ENCODE data around the gene UBD. TPM values are rescaled to one million over a fixed set of nuclear protein-coding genes. Genes with fewer than 3 reads are reported as not detected.

The UBD gene
- total RNA-seq, 1 experiment from 2014 or later: not detected

- ATAC-seq: no peak
- no peak overlapping the region for H3K9ac ChIP-seq (ENCODE audit: low read length)
- H3K4me2 ChIP-seq (ENCODE audit: low read length): no peak overlapping the region
- no peaks in the 10 kb centered on the region for H3K36me3 ChIP-seq (ENCODE audit: low read depth, low read length)
- POLR2A ChIA-PET (ENCODE audit: unreplicated experiment): no interaction called here
- intact Hi-C loops (cut with micrococcal nuclease): no loop called here
- H4K20me1 ChIP-seq (ENCODE audit: low read length): no peaks in the 10 kb centered on the region
- no peak for TF ChIP-seq EZH2 (IDR thresholded peaks at IDR 0.05; ENCODE audit: low read length, unreplicated experiment)
- TF ChIP-seq CTCF (conservative IDR thresholded peaks at IDR 0.05; ENCODE audit: low read depth, low read length): no peak
- TF ChIP-seq EZH2phosphoT487 (IDR thresholded peaks at IDR 0.05; ENCODE audit: borderline replicate concordance, low read length): no peak
- no peaks in the 10 kb centered on the region for H3K79me2 ChIP-seq (ENCODE audit: low read length)
- no peak overlapping the region for H3K4me3 ChIP-seq (ENCODE audit: low read length)
- H2AFZ ChIP-seq (ENCODE audit: low read length): no peak overlapping the region
- DNase-seq: no peak
- no peaks in the 10 kb centered on the region for H3K9me3 ChIP-seq (ENCODE audit: low read length)
- BruUV-seq (replicated peaks): no TSS peak
- peaks cover 70% of the 10 kb centered on the region for H3K27me3 ChIP-seq (ENCODE audit: low read length)
- H3K4me1 ChIP-seq (ENCODE audit: insufficient read depth, low read length): no peaks in the 10 kb centered on the region
- no peak overlapping the region for H3K27ac ChIP-seq (ENCODE audit: low read length)
- H3K9me2 ChIP-seq (replicated peaks; ENCODE audit: low read length): no peaks in the 10 kb centered on the region
- H3F3A ChIP-seq (ENCODE audit: low read length, unreplicated experiment): no peaks in the 10 kb centered on the region
- CTCF ChIA-PET: no interaction called here
These were observed 53.7 kb downstream of the UBD start for GRCh38 chr6:29505808-29506207.

Other genes starting within 250 kb of the UBD start
- not detected in 2 replicates for gene OR5V1, start 190.9 kb downstream of the UBD start, total RNA-seq (2014; rRNA removed)
- not detected in 2 replicates for gene OR12D3, start 184.4 kb downstream of the UBD start, total RNA-seq (2014; rRNA removed)
- gene OR12D2, start 164.1 kb downstream of the UBD start, total RNA-seq (2014; rRNA removed): not detected in 2 replicates
- gene OR12D1, start 144.8 kb downstream of the UBD start, total RNA-seq (2014; rRNA removed): not detected in 2 replicates
- gene OR10C1, start 120.4 kb downstream of the UBD start, total RNA-seq (2014; rRNA removed): not detected in 2 replicates
- gene OR11A1, start 102.7 kb downstream of the UBD start, total RNA-seq (2014; rRNA removed): not detected in 2 replicates
- gene OR2H1, start 102.6 kb downstream of the UBD start, total RNA-seq (2014; rRNA removed): not detected in 2 replicates
- gene MAS1L, start 71.8 kb downstream of the UBD start, total RNA-seq (2014; rRNA removed): not detected in 2 replicates
- gene OR2H2, start 25.4 kb upstream of the UBD start, total RNA-seq (2014; rRNA removed): not detected in 2 replicates
- gene GABBR1, start 73.5 kb upstream of the UBD start, total RNA-seq (2014; rRNA removed): 5.5 and 7.0 TPM in 2 replicates
- gene MOG, start 97.4 kb upstream of the UBD start, total RNA-seq (2014; rRNA removed): not detected in 2 replicates
- not detected in 2 replicates for gene ZFP57, start 121.4 kb upstream of the UBD start, total RNA-seq (2014; rRNA removed)
- gene HLA-F, start 163.7 kb upstream of the UBD start, total RNA-seq (2014; rRNA removed): 9.8 and 16.1 TPM in 2 replicates

All from PC-3 (cell line).